ENCODE results near the gene MMP2. TPM values are rescaled to one million over a fixed set of nuclear protein-coding genes. Genes with fewer than 3 reads are reported as not detected.

Gene MMP2
- total and polyA plus RNA-seq, 2 of the 13 experiments (the other 11 are each of a cell fraction or from before 2014, with no cell fraction given): 0.31 to 1.3 TPM

- no peak for TF ChIP-seq SKI (IDR thresholded peaks at IDR 0.05; ENCODE audit: partially characterized antibody)
- no peak for TF ChIP-seq ZNF781 (CRISPR knock-in tag; IDR thresholded peaks at IDR 0.05; ENCODE audit: borderline replicate concordance, not compliant biosample characterization)
- TF ChIP-seq GPN1 (CRISPR knock-in tag; IDR thresholded peaks at IDR 0.05; ENCODE audit: borderline replicate concordance): no peak
Observed at GRCh38 chr16:55476625-55477533, 2.1 kb upstream of the MMP2 start (continued).

GRCh38 chr16:55477736-55478135 lies 1.3 kb upstream of the MMP2 start:
- ChIA-PET CTCF (ENCODE audit: low intra/inter-chr PET ratio, low total read pairs) (no interaction called here), POLR2A (no interaction called here)
- no peak for TF ChIP-seq ARNT2 (CRISPR knock-in tag; IDR thresholded peaks at IDR 0.05; ENCODE audit: low read depth)
- no peak for TF ChIP-seq ZNF567 (CRISPR knock-in tag; IDR thresholded peaks at IDR 0.05; ENCODE audit: borderline replicate concordance)
- no peak for TF ChIP-seq STAG1 (CRISPR knock-in tag; IDR thresholded peaks at IDR 0.05)
- TF ChIP-seq ZNF878 (CRISPR knock-in tag; IDR thresholded peaks at IDR 0.05): no peak
- no peak for TF ChIP-seq ZNF564 (CRISPR knock-in tag; IDR thresholded peaks at IDR 0.05)
- TF ChIP-seq KLF12 (CRISPR knock-in tag; IDR thresholded peaks at IDR 0.05; ENCODE audit: borderline replicate concordance): no peak
- no peak for TF ChIP-seq MYPOP (CRISPR knock-in tag; IDR thresholded peaks at IDR 0.05)
- no peak for TF ChIP-seq FOXC1 (CRISPR knock-in tag; IDR thresholded peaks at IDR 0.05; ENCODE audit: borderline replicate concordance)
- TF ChIP-seq ARID2 (CRISPR knock-in tag; IDR thresholded peaks at IDR 0.05; ENCODE audit: borderline replicate concordance): no peak
- TF ChIP-seq RAD21 (CRISPR knock-in tag; IDR thresholded peaks at IDR 0.05): no peak
- TF ChIP-seq AGO2 (optimal IDR thresholded peaks at IDR 0.05; ENCODE audit: low read depth, low read length): no peak
- TF ChIP-seq PTBP1 (IDR thresholded peaks at IDR 0.05; ENCODE audit: low read depth, low read length, poor library complexity, severe bottlenecking): no peak
- TF ChIP-seq TSC22D2 (CRISPR knock-in tag; IDR thresholded peaks at IDR 0.05; ENCODE audit: borderline replicate concordance): no peak
- TF ChIP-seq, protein P1, sequence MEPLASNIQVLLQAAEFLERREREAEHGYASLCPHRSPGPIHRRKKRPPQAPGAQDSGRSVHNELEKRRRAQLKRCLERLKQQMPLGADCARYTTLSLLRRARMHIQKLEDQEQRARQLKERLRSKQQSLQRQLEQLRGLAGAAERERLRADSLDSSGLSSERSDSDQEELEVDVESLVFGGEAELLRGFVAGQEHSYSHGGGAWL (CRISPR knock-in tag; IDR thresholded peaks at IDR 0.05): no peak
- no peak for TF ChIP-seq MEF2D (CRISPR knock-in tag; IDR thresholded peaks at IDR 0.05)
- no peak for TF ChIP-seq SIN3B (IDR thresholded peaks at IDR 0.05; ENCODE audit: low read length)
- TF ChIP-seq ZNF432 (CRISPR knock-in tag; IDR thresholded peaks at IDR 0.05; ENCODE audit: borderline replicate concordance): no peak
- ATAC-seq: no peak
- in situ Hi-C loops (cut with HindIII; ENCODE audit: extremely low pct_ligation_motif_present, low pct_unique_long_range_greater_than_20kb) (no loop called here), intact Hi-C loops (cut with micrococcal nuclease; ENCODE audit: unreplicated experiment) (no loop called here)
- H3K9me3 ChIP-seq (ENCODE audit: low read length): no peaks in the 10 kb centered on the region
- no peak overlapping the region for H3K9ac ChIP-seq (ENCODE audit: insufficient read depth, low read depth, low read length)
- no peak for DNase-seq (ENCODE audit: low spot score)
- H3K27me3 ChIP-seq (ENCODE audit: control insufficient read depth in 1 of 2, insufficient read depth in 2 of 2, low read length in 2 of 2): peaks cover 4 to 44% of the 10 kb centered on the region in 2 experiments; a peak in 4 of 5 replicates
- no peaks in the 10 kb centered on the region for H4K20me1 ChIP-seq (ENCODE audit: insufficient read depth, low read length)
- FAIRE-seq: no peak
- H3K36me3 ChIP-seq (replicated peaks in 1 of 2; ENCODE audit: control insufficient read depth in 1 of 2, insufficient read depth in 2 of 2, low read length in 2 of 2): no peaks in the 10 kb centered on the region
- no peaks in the 10 kb centered on the region for H3K79me2 ChIP-seq (ENCODE audit: insufficient read depth, low read length)
- 39% methylated on average over 3 of the region's 3 CpGs for WGBS (ENCODE audit: low lambda C conversion rate)
- no peak overlapping the region for H2AFZ ChIP-seq (ENCODE audit: low read length)
- peaks cover 15% of the 10 kb centered on the region for H3K4me1 ChIP-seq (ENCODE audit: insufficient read depth, low read length)
- no peak overlapping the region for H3K4me3 ChIP-seq (replicated peaks in 1 of 3; ENCODE audit: insufficient read depth in 1 of 3, low read depth in 2 of 3, low read length in 3 of 3)
- no peak overlapping the region for H3K4me2 ChIP-seq (ENCODE audit: low read depth, low read length)
- no TSS peak for BruUV-seq (replicated peaks)
- H3K27ac ChIP-seq (ENCODE audit: extremely low read length, insufficient read depth, low read length): no peak overlapping the region

Data from HepG2 (cell line).